Measurements from ENCODE around the gene MYH14. TPM values are rescaled to one million over a fixed set of nuclear protein-coding genes. Genes with fewer than 3 reads are reported as not detected.

MYH14 gene
- polyA plus RNA-seq, 3 donors, result not detected

- H3K79me2 ChIP-seq (ENCODE audit: insufficient read depth, low read length), result no peaks in the 10 kb centered on the region
- no peaks in the 10 kb centered on the region for H3K9me3 ChIP-seq (replicated peaks in 1 of 2; ENCODE audit: control insufficient read depth in 1 of 2, insufficient read depth in 1 of 2, low read length in 2 of 2)
- no peak overlapping the region for H3K4me3 ChIP-seq (replicated peaks in 1 of 3; ENCODE audit: low read depth in 2 of 3, low read length in 3 of 3)
- no peak overlapping the region for H2AFZ ChIP-seq (ENCODE audit: insufficient read depth, low read depth, low read length, poor library complexity, severe bottlenecking)
- Mint-ChIP-seq H3K9me3 (no peaks in the 10 kb centered on the region), H3K4me1 (no peaks in the 10 kb centered on the region), H3K4me3 (no peak overlapping the region), H3K27ac (no peak overlapping the region), H3K36me3 (no peaks in the 10 kb centered on the region), H3K27me3 (ENCODE audit: low read depth in 3 of 3) (peaks cover 2 to 17% (median 6%) of the 10 kb centered on the region in 3 donors)
- no peak overlapping the region for H3K27ac ChIP-seq (ENCODE audit: low read depth in 1 of 2, low read length in 2 of 2)
- H3K4me2 ChIP-seq (replicated peaks; ENCODE audit: extremely low read depth, low read length, poor library complexity, severe bottlenecking), result no peak overlapping the region
- 87% methylated on average over 6 of the region's 15 CpGs for WGBS (ENCODE audit: insufficient coverage)
- DNase-seq, result no peak
- no peak for TF ChIP-seq CTCF (IDR thresholded peaks at IDR 0.05)
- H3K27me3 ChIP-seq (ENCODE audit: control insufficient read depth in 2 of 2, insufficient read depth in 2 of 2, low read length in 2 of 2), result no peaks in the 10 kb centered on the region
- H3K9ac ChIP-seq (ENCODE audit: insufficient read depth, low read length, poor library complexity, severe bottlenecking), result no peak overlapping the region
- H3K4me1 ChIP-seq (ENCODE audit: control insufficient read depth in 1 of 2, insufficient read depth in 2 of 2, low read length in 2 of 2), result no peaks in the 10 kb centered on the region
- no peaks in the 10 kb centered on the region for H3K36me3 ChIP-seq (replicated peaks in 1 of 2; ENCODE audit: control insufficient read depth in 1 of 2, insufficient read depth in 2 of 2, low read length in 2 of 2)
- no peaks in the 10 kb centered on the region for H4K20me1 ChIP-seq (ENCODE audit: insufficient read depth, low read length)
- intact Hi-C loops (cut with micrococcal nuclease), result no loop called here
Observed at GRCh38 chr19:50276370-50277063, 73.1 kb downstream of the MYH14 start.

GRCh38 chr19:50277966-50278580 lies 74.7 kb downstream of the MYH14 start:
- no peak overlapping the region for H3K4me2 ChIP-seq (replicated peaks; ENCODE audit: extremely low read depth, low read length, poor library complexity, severe bottlenecking)
- H3K9ac ChIP-seq (ENCODE audit: insufficient read depth, low read length, poor library complexity, severe bottlenecking), result no peak overlapping the region
- H3K4me1 ChIP-seq (ENCODE audit: control insufficient read depth in 1 of 2, insufficient read depth in 2 of 2, low read length in 2 of 2), result no peaks in the 10 kb centered on the region
- no peaks in the 10 kb centered on the region for H3K79me2 ChIP-seq (ENCODE audit: insufficient read depth, low read length)
- no peak overlapping the region for H3K27ac ChIP-seq (ENCODE audit: low read depth in 1 of 2, low read length in 2 of 2)
- Mint-ChIP-seq H3K9me3 (no peaks in the 10 kb centered on the region), H3K36me3 (no peaks in the 10 kb centered on the region), H3K4me1 (no peaks in the 10 kb centered on the region), H3K27ac (peak overlapping the region in 1 of 7 donors; percentile 13), H3K27me3 (ENCODE audit: low read depth in 3 of 3) (peaks cover 2 to 16% (median 9%) of the 10 kb centered on the region in 3 donors), H3K4me3 (no peak overlapping the region)
- H3K36me3 ChIP-seq (replicated peaks in 1 of 2; ENCODE audit: control insufficient read depth in 1 of 2, insufficient read depth in 2 of 2, low read length in 2 of 2), result no peaks in the 10 kb centered on the region
- intact Hi-C loops (cut with micrococcal nuclease), result no loop called here
- 94% methylated on average over 13 of the region's 14 CpGs for WGBS (ENCODE audit: insufficient coverage)
- no peaks in the 10 kb centered on the region for H3K27me3 ChIP-seq (ENCODE audit: control insufficient read depth in 2 of 2, insufficient read depth in 2 of 2, low read length in 2 of 2)
- H3K4me3 ChIP-seq (replicated peaks in 1 of 3; ENCODE audit: low read depth in 2 of 3, low read length in 3 of 3), result no peak overlapping the region
- no peak for DNase-seq
- TF ChIP-seq CTCF (IDR thresholded peaks at IDR 0.05), result no peak
- H3K9me3 ChIP-seq (replicated peaks in 1 of 2; ENCODE audit: control insufficient read depth in 1 of 2, insufficient read depth in 1 of 2, low read length in 2 of 2), result no peaks in the 10 kb centered on the region
- H4K20me1 ChIP-seq (ENCODE audit: insufficient read depth, low read length), result no peaks in the 10 kb centered on the region
- H2AFZ ChIP-seq (ENCODE audit: insufficient read depth, low read depth, low read length, poor library complexity, severe bottlenecking), result no peak overlapping the region

Data from CD14-positive monocyte (primary cell).